K562 (cell line): ENCODE measurements around the gene CORO6. TPM values are rescaled to one million over a fixed set of nuclear protein-coding genes. Genes with fewer than 3 reads are reported as not detected.

Source experiments
- LARP7 ChIP-seq: fragments of 450-650 bp; IDR thresholded peaks from 2 replicates; pipeline ENCODE4 v1.6.1; 2016
- NR2C2 ChIP-seq, 2 experiments: fragments of 200-800 bp in 1 of 2; sonication (Bioruptor generic) in 1 of 2; sonication (generic) in 1 of 2; formaldehyde crosslinking in 1 of 2; IDR thresholded peaks; 2 replicates each; pipeline versions ENCODE4 v1.6.1 to v1.8.0; 2016 to 2022; ENCODE audit warnings: mild to moderate bottlenecking in 1 of 2, missing compliant biosample characterization in 1 of 2, missing genetic modification characterization in 1 of 2, missing genetic modification reagents in 1 of 2
- SLC30A9 ChIP-seq: fragments of 250-450 bp; sonication (Bioruptor Pico); IDR thresholded peaks from 2 replicates; pipeline ENCODE4 v1.8.0; 2022; ENCODE audit warnings: mild to moderate bottlenecking, moderate library complexity
- U2AF1 ChIP-seq: fragments of 200-400 bp; formaldehyde crosslinking; optimal IDR thresholded peaks from 2 replicates; pipeline ENCODE3; 2017; ENCODE audit warnings: mild to moderate bottlenecking, low read depth, low read length, moderate library complexity
- XRCC3 ChIP-seq: fragments of 450-650 bp; IDR thresholded peaks from 2 replicates; pipeline ENCODE4 v1.6.1; 2017; ENCODE audit warnings: mild to moderate bottlenecking, moderate library complexity
- ZNF23 ChIP-seq: fragments of 250-450 bp; sonication (Bioruptor Pico); IDR thresholded peaks from 2 replicates; pipeline ENCODE4 v1.4.0; 2020; ENCODE audit warnings: mild to moderate bottlenecking
- polyA plus RNA-seq, 8 experiments: library from polyadenylated mRNA; depleted of rRNA in 4 of 8; stranded (reverse) in 5 of 8; unstranded in 3 of 8; fragments of >200 nt; fragmentation: Nextera tagmentation in 2 of 8; fragmentation: Illumina TruSeq in 1 of 8; extraction: Ambion mirVana in 2 of 8; extraction: Trizol in 1 of 8; gene quantifications; 2 replicates each; pipeline versions ENCODE4 v1.2.1 to v1.2.3, GENCODE V29; 2011 to 2014; ENCODE audit warnings: inconsistent platforms in 1 of 8, missing spikeins in 1 of 8
- total RNA-seq, 7 experiments: library from RNA; depleted of rRNA in 6 of 7; stranded (reverse); fragments of >200 nt in 6 of 7; fragmentation: Illumina TruSeq in 2 of 7; extraction: Trizol in 2 of 7; gene quantifications; 2 replicates each; pipeline versions ENCODE4 v1.2.1 to v1.2.3, GENCODE V29; 2011 to 2021; ENCODE audit warnings: low replicate concordance in 1 of 7
- TF ChIP-seq, protein P1 (sequence below): fragments of 450-650 bp; IDR thresholded peaks from 2 replicates; pipeline ENCODE4 v1.6.1; 2016; ENCODE audit warnings: mild to moderate bottlenecking
- TF ChIP-seq, protein P2 (sequence below), 3 experiments: IDR thresholded peaks in 2 of 3; conservative IDR thresholded peaks in 1 of 3; 2 replicates each; pipeline ENCODE4 v1.5.1; 2011 to 2012; ENCODE audit warnings: low read length in 3 of 3, mild to moderate bottlenecking in 3 of 3, control low read depth in 2 of 3, improper control_type of control experiment in 1 of 3, inconsistent platforms in 1 of 3, low read depth in 1 of 3, mixed read lengths in 1 of 3, moderate library complexity in 1 of 3; ENCODE audit not compliant: insufficient read depth in 2 of 3
- TF ChIP-seq, protein P3 (sequence below): fragments of 250-450 bp; sonication (Bioruptor Pico); IDR thresholded peaks from 2 replicates; pipeline ENCODE4 v1.5.0; 2021; ENCODE audit warnings: mild to moderate bottlenecking, moderate library complexity
- TF ChIP-seq, protein P4 (sequence below): fragments of 450-650 bp; IDR thresholded peaks from 2 replicates; pipeline ENCODE4 v1.6.1; 2016; ENCODE audit warnings: low read depth

Gene CORO6
- total and polyA plus RNA-seq, 9 of the 15 experiments (the other 6 are each of a cell fraction or from before 2014, with no cell fraction given), result 0.04 to 11.9 (median 2.4) TPM

DNA sequence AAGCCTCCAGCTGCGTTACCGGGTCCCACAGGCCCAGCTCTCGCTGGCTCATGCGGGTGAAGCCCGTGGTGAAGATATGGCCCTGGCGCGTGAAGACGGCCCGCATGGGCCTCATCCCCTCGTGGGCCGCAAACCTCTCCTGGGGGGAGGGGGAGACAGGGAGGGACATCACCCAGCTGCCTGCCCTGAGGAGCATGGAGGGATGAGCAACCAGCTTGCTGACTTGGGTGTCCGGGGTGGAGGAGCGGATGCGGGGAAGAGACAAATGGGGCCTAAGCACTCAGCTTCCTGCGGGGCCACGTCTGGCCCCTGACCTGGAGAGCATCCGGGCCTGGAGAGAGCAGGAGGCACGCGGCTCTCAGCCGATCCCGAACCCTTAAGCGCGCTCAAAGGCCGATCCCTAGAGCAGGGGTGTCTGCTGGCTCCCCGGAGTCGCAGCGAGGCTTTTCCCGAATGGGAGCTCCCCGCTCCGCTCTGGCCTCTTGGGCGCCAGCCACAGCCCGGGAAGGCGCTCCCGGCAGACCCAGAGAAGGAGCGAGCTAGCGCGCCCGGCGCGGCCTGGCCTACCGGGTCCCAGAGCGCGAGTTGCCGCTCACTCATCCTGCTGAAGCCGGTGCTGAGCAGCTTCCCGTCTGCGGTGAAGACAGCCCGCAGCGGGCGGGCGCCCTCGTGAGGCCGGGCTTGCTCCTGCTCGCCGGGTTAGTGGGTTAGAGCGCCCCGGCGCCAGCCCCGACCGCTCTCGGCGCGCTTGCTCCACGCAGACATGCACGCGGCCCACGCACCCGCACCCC is 5.0 kb downstream of the CORO6 start (continued):
- TF ChIP-seq, protein P1, sequence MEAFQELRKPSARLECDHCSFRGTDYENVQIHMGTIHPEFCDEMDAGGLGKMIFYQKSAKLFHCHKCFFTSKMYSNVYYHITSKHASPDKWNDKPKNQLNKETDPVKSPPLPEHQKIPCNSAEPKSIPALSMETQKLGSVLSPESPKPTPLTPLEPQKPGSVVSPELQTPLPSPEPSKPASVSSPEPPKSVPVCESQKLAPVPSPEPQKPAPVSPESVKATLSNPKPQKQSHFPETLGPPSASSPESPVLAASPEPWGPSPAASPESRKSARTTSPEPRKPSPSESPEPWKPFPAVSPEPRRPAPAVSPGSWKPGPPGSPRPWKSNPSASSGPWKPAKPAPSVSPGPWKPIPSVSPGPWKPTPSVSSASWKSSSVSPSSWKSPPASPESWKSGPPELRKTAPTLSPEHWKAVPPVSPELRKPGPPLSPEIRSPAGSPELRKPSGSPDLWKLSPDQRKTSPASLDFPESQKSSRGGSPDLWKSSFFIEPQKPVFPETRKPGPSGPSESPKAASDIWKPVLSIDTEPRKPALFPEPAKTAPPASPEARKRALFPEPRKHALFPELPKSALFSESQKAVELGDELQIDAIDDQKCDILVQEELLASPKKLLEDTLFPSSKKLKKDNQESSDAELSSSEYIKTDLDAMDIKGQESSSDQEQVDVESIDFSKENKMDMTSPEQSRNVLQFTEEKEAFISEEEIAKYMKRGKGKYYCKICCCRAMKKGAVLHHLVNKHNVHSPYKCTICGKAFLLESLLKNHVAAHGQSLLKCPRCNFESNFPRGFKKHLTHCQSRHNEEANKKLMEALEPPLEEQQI, result no peak
- TF ChIP-seq, protein P2, sequence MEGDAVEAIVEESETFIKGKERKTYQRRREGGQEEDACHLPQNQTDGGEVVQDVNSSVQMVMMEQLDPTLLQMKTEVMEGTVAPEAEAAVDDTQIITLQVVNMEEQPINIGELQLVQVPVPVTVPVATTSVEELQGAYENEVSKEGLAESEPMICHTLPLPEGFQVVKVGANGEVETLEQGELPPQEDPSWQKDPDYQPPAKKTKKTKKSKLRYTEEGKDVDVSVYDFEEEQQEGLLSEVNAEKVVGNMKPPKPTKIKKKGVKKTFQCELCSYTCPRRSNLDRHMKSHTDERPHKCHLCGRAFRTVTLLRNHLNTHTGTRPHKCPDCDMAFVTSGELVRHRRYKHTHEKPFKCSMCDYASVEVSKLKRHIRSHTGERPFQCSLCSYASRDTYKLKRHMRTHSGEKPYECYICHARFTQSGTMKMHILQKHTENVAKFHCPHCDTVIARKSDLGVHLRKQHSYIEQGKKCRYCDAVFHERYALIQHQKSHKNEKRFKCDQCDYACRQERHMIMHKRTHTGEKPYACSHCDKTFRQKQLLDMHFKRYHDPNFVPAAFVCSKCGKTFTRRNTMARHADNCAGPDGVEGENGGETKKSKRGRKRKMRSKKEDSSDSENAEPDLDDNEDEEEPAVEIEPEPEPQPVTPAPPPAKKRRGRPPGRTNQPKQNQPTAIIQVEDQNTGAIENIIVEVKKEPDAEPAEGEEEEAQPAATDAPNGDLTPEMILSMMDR (IDR thresholded peaks at IDR 0.05 in 2 of 3, conservative IDR thresholded peaks at IDR 0.05 in 1 of 3; ENCODE audit: insufficient read depth in 2 of 3, low read depth in 1 of 3, low read length in 3 of 3), result peak; percentile 90 to 98 (median 97)
- TF ChIP-seq, protein P3, sequence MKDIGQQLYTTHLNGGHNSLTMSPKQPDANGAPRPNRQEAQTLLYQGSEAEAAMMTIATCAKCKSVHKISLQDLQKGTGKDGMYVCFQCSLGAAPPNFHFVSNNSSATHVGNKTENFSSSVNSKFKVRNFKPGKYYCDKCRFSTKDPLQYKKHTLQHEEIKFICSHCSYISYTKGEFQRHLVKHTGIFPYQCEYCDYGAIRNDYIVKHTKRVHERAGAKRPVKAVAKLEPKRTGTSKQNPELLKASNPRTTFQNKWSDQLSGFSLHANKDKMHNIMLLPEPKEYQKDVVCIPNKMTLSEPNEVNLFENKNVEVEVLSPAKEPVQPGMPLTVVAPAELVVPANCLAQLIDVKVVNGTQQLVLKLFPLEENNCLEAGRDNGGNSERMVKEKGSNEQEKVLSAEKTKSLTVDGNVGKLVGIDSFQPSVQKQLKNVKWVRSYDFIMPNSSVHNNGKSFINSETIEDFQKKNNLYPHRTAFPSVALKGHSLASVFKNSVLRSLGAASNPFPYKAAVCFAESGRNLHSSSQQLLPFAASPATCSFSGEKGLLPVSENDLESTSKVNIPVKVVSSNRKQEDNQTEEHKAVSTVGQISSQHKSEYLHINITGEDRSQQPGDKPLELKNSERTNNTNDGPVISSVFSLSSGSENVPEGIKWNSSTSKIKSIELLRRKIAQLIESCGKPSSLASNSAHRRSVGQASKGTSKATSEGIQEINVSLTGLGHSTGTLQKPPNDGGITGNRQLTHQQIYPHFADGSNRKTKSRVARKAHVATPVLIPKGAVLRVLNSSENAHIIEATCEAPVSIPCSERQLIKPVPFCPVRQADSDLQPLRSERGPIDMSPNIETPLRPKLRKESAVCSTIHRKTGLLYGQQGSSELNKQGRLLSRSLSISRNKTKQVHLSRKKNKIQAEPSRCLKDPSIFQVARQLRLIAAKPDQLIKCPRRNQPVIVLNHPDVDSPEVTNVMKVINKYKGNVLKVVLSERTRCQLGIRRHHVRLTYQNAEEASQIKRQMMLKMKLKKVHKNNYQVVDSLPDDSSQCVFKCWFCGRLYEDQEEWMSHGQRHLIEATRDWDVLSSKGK (CRISPR knock-in tag), result no peak
- TF ChIP-seq NR2C2 (CRISPR knock-in tag; IDR thresholded peaks at IDR 0.05) (peak; percentile 18; the same call in 1 of the 2 replicates), NR2C2 (tag; IDR thresholded peaks at IDR 0.05) (no peak), U2AF1 (no peak), XRCC3 (no peak), SLC30A9 (CRISPR knock-in tag) (no peak), ZNF23 (CRISPR knock-in tag) (no peak), LARP7 (no peak)
- TF ChIP-seq, protein P4, sequence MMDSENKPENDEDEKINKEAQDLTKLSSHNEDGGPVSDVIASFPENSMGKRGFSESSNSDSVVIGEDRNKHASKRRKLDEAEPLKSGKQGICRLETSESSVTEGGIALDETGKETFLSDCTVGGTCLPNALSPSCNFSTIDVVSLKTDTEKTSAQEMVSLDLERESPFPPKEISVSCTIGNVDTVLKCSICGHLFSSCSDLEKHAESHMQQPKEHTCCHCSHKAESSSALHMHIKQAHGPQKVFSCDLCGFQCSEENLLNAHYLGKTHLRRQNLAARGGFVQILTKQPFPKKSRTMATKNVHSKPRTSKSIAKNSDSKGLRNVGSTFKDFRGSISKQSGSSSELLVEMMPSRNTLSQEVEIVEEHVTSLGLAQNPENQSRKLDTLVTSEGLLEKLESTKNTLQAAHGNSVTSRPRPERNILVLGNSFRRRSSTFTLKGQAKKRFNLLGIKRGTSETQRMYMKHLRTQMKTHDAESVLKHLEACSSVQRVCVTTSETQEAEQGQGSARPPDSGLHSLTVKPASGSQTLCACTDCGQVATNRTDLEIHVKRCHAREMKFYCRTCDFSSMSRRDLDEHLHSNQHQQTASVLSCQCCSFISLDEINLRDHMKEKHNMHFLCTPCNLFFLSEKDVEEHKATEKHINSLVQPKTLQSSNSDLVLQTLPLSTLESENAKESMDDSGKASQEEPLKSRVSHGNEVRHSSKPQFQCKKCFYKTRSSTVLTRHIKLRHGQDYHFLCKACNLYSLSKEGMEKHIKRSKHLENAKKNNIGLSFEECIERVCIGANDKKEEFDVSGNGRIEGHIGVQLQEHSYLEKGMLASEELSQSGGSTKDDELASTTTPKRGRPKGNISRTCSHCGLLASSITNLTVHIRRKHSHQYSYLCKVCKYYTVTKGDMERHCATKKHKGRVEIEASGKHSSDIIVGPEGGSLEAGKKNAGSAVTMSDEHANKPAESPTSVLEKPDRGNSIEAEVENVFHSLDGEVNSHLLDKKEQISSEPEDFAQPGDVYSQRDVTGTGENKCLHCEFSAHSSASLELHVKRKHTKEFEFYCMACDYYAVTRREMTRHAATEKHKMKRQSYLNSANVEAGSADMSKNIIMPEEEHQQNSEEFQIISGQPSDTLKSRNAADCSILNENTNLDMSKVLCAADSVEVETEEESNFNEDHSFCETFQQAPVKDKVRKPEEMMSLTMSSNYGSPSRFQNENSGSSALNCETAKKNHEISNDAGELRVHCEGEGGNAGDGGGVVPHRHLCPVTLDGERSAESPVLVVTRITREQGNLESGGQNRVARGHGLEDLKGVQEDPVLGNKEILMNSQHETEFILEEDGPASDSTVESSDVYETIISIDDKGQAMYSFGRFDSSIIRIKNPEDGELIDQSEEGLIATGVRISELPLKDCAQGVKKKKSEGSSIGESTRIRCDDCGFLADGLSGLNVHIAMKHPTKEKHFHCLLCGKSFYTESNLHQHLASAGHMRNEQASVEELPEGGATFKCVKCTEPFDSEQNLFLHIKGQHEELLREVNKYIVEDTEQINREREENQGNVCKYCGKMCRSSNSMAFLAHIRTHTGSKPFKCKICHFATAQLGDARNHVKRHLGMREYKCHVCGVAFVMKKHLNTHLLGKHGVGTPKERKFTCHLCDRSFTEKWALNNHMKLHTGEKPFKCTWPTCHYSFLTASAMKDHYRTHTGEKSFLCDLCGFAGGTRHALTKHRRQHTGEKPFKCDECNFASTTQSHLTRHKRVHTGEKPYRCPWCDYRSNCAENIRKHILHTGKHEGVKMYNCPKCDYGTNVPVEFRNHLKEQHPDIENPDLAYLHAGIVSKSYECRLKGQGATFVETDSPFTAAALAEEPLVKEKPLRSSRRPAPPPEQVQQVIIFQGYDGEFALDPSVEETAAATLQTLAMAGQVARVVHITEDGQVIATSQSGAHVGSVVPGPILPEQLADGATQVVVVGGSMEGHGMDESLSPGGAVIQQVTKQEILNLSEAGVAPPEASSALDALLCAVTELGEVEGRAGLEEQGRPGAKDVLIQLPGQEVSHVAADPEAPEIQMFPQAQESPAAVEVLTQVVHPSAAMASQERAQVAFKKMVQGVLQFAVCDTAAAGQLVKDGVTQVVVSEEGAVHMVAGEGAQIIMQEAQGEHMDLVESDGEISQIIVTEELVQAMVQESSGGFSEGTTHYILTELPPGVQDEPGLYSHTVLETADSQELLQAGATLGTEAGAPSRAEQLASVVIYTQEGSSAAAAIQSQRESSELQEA, result no peak
